GM18909 (cell line): ENCODE results near the gene TMEM60.
"Not testable (repeated sequence)": the region's sequence is repeated elsewhere in the genome, so short reads cannot be mapped to it uniquely, and the experiment has no call there.

Experiments
- ATAC-seq: cut with Tn5 transposase; IDR thresholded peaks from one replicate; pipeline ENCODE4 v1.9.1; 2021; ENCODE audit warnings: mild to moderate bottlenecking; ENCODE audit not compliant: unreplicated experiment, poor library complexity

TMEM60 gene

GRCh38 chr7:77798394-77799077 is at the start of gene TMEM60, which contains the start of gene PHTF2:
Gene TMEM60 (minus strand): TSS chr7:77798434. CDS start chr7:77794373, 4,061 bp downstream.
Gene PHTF2 (plus strand): TSS chr7:77798773.
- ATAC-seq, result peak; percentile 94

GRCh38 chr7:77846317-77847092 is 48.3 kb upstream of the TMEM60 start:
- no peak for ATAC-seq

GRCh38 chr7:77843194-77843593 is 45.0 kb upstream of the TMEM60 start:
- ATAC-seq, result no peak

- ATAC-seq, result no peak
Observed at GRCh38 chr7:77839919-77840318, 41.7 kb upstream of the TMEM60 start.

GRCh38 chr7:77838929-77839491 is 40.8 kb upstream of the TMEM60 start:
- no peak for ATAC-seq

- no peak for ATAC-seq
Observed at GRCh38 chr7:77837966-77838365, 39.7 kb upstream of the TMEM60 start.

GRCh38 chr7:77837275-77837674 is 39.0 kb upstream of the TMEM60 start:
- no peak for ATAC-seq

GRCh38 chr7:77836425-77836824 is 38.2 kb upstream of the TMEM60 start:
- ATAC-seq, result not testable (repeated sequence)

GRCh38 chr7:77833136-77833535 is 34.9 kb upstream of the TMEM60 start:
- ATAC-seq, result no peak

- ATAC-seq, result no peak
Observed at GRCh38 chr7:77831953-77832352, 33.7 kb upstream of the TMEM60 start.

- ATAC-seq, result no peak
Observed at GRCh38 chr7:77831481-77831880, 33.2 kb upstream of the TMEM60 start.

- no peak for ATAC-seq
Observed at GRCh38 chr7:77830649-77831355, 32.6 kb upstream of the TMEM60 start.

- ATAC-seq, result no peak
Observed at GRCh38 chr7:77827999-77828398, 29.8 kb upstream of the TMEM60 start.

- no peak for ATAC-seq
Observed at GRCh38 chr7:77826300-77826699, 28.1 kb upstream of the TMEM60 start.

GRCh38 chr7:77825131-77825530 is 26.9 kb upstream of the TMEM60 start:
- ATAC-seq, result no peak

- no peak for ATAC-seq
Observed at GRCh38 chr7:77824636-77825035, 26.4 kb upstream of the TMEM60 start.

GRCh38 chr7:77823787-77824186 is 25.6 kb upstream of the TMEM60 start:
- ATAC-seq, result no peak

GRCh38 chr7:77822269-77822668 is 24.0 kb upstream of the TMEM60 start:
- no peak for ATAC-seq

GRCh38 chr7:77820967-77821366 is 22.7 kb upstream of the TMEM60 start:
- ATAC-seq, result no peak

- ATAC-seq, result no peak
Observed at GRCh38 chr7:77819021-77819420, 20.8 kb upstream of the TMEM60 start.

GRCh38 chr7:77813180-77813579 is 14.9 kb upstream of the TMEM60 start:
- no peak for ATAC-seq
